Smooth muscle cell (in vitro differentiated cells): Measurements from ENCODE around the gene JADE3. TPM values are rescaled to one million over a fixed set of nuclear protein-coding genes. Genes with fewer than 3 reads are reported as not detected.

Experiments
- DNase-seq: peaks from one replicate; lab custom pipeline; 2025; ENCODE audit not compliant: unreplicated experiment; lab: John Stamatoyannopoulos, UW
- H2AFZ ChIP-seq: fragments of 200-600 bp; sonication (generic); 2 replicates; pipeline ENCODE4 v1.6.0; 2016; ENCODE audit warnings: antibody characterized with exemption, low read depth, mild to moderate bottlenecking
- H3F3A ChIP-seq: fragments of 200-600 bp; sonication (generic); 2 replicates; pipeline ENCODE4 v1.6.0; 2017; ENCODE audit warnings: antibody characterized with exemption, low read depth
- H3K27ac ChIP-seq: fragments of 200-600 bp; sonication (generic); 2 replicates; pipeline ENCODE4 v1.5.1; 2016; ENCODE audit warnings: low read depth, mild to moderate bottlenecking
- H3K27me3 ChIP-seq: fragments of 200-600 bp; sonication (generic); 2 replicates; pipeline ENCODE4 v1.6.1; 2016; ENCODE audit warnings: low read depth, mild to moderate bottlenecking
- H3K36me3 ChIP-seq: fragments of 200-600 bp; sonication (generic); 2 replicates; pipeline ENCODE4 v1.5.1; 2016; ENCODE audit warnings: low read depth
- H3K4me1 ChIP-seq: fragments of 200-600 bp; sonication (generic); 2 replicates; pipeline ENCODE4 v1.5.1; 2016; ENCODE audit warnings: low read depth
- H3K4me2 ChIP-seq: fragments of 200-600 bp; sonication (generic); 2 replicates; pipeline ENCODE4 v1.6.0; 2016; ENCODE audit warnings: mild to moderate bottlenecking
- H3K4me3 ChIP-seq: fragments of 200-600 bp; sonication (generic); 2 replicates; pipeline ENCODE4 v1.5.1; 2016; ENCODE audit warnings: mild to moderate bottlenecking
- H3K79me2 ChIP-seq: fragments of 200-600 bp; sonication (generic); 2 replicates; pipeline ENCODE4 v1.6.0; 2016; ENCODE audit warnings: low read depth, mild to moderate bottlenecking
- H3K9ac ChIP-seq: fragments of 200-600 bp; sonication (generic); 2 replicates; pipeline ENCODE4 v1.6.0; 2016; ENCODE audit warnings: low read depth
- H3K9me3 ChIP-seq: fragments of 200-600 bp; sonication (generic); replicated peaks from 2 replicates; pipeline ENCODE4 v1.5.1; 2016; ENCODE audit warnings: low read depth
- H4K20me1 ChIP-seq: fragments of 200-600 bp; sonication (generic); 2 replicates; pipeline ENCODE4 v1.6.0; 2016; ENCODE audit warnings: low read depth
- CTCF ChIP-seq: fragments of 200-600 bp; sonication (generic); IDR thresholded peaks from 2 replicates; pipeline ENCODE4 v1.5.1; 2017; ENCODE audit warnings: borderline replicate concordance, mild to moderate bottlenecking, antibody characterized with exemption; ENCODE audit not compliant: insufficient read depth, poor library complexity, severe bottlenecking
- WGBS: methylation state at CpG from one replicate; pipeline ENCODE4 v1.1.7; 2016; ENCODE audit warnings: low lambda C conversion rate; 5-methylcytosine and 5-hydroxymethylcytosine counted together
- polyA plus RNA-seq: library from polyadenylated mRNA; unstranded; fragments of >200 nt; fragmentation: Nextera tagmentation; extraction: Ambion mirVana; gene quantifications from 2 replicates; pipeline ENCODE4 v1.2.1, GENCODE V29; 2016
- total RNA-seq: library from RNA; depleted of rRNA; stranded (reverse); fragments of >200 nt; gene quantifications from 2 replicates; pipeline ENCODE4 v1.2.3, GENCODE V29; 2014

Gene JADE3
- total and polyA plus RNA-seq, 2 experiments from 2014 or later, result 2.0 to 6.7 TPM

- no peak for TF ChIP-seq CTCF
- Histone ChIP-seq H3K27me3 (no peaks in the 10 kb centered on the region), H3K9me3 (no peaks in the 10 kb centered on the region), H3K4me2 (no peak overlapping the region), H3K4me3 (no peak overlapping the region), H3K36me3 (no peaks in the 10 kb centered on the region), H3K9ac (no peak overlapping the region), H3K79me2 (peaks cover 38% of the 10 kb centered on the region), H2AFZ (no peak overlapping the region), H3F3A (no peaks in the 10 kb centered on the region), H3K4me1 (peaks cover 6% of the 10 kb centered on the region), H4K20me1 (no peaks in the 10 kb centered on the region), H3K27ac (no peak overlapping the region)
- no peak for DNase-seq
- 60% methylated on average over 1 of the region's 1 CpG for WGBS
Measured at GRCh38 chrX:46917622-46918021, 5.4 kb downstream of the JADE3 start.

- H3K9ac ChIP-seq, result no peak overlapping the region
- H3K4me1 ChIP-seq, result peaks cover 6% of the 10 kb centered on the region
- no peak overlapping the region for H3K27ac ChIP-seq
- no peak overlapping the region for H2AFZ ChIP-seq
- H4K20me1 ChIP-seq, result no peaks in the 10 kb centered on the region
- H3K9me3 ChIP-seq, result no peaks in the 10 kb centered on the region
- no peak for DNase-seq
- no peak for TF ChIP-seq CTCF
- no peaks in the 10 kb centered on the region for H3F3A ChIP-seq
- H3K4me2 ChIP-seq, result no peak overlapping the region
- no peak overlapping the region for H3K4me3 ChIP-seq
- H3K27me3 ChIP-seq, result no peaks in the 10 kb centered on the region
- H3K36me3 ChIP-seq, result no peaks in the 10 kb centered on the region
- H3K79me2 ChIP-seq, result peaks cover 38% of the 10 kb centered on the region
- 68% methylated on average over 1 of the region's 1 CpG for WGBS
Measured at GRCh38 chrX:46918434-46918833, 6.2 kb downstream of the JADE3 start.

- no peak for DNase-seq
- H3K27me3 ChIP-seq, result no peaks in the 10 kb centered on the region
- no peak overlapping the region for H3K4me2 ChIP-seq
- H3K79me2 ChIP-seq, result peaks cover 39% of the 10 kb centered on the region
- no peak overlapping the region for H3K9ac ChIP-seq
- WGBS, result 58% methylated on average over 4 of the region's 4 CpGs
- peaks cover 3% of the 10 kb centered on the region for H3K9me3 ChIP-seq
- H3F3A ChIP-seq, result no peaks in the 10 kb centered on the region
- no peaks in the 10 kb centered on the region for H3K36me3 ChIP-seq
- no peaks in the 10 kb centered on the region for H3K4me1 ChIP-seq
- H3K27ac ChIP-seq, result no peak overlapping the region
- H4K20me1 ChIP-seq, result no peaks in the 10 kb centered on the region
- no peak for TF ChIP-seq CTCF
- no peak overlapping the region for H3K4me3 ChIP-seq
- H2AFZ ChIP-seq, result no peak overlapping the region
Measured at GRCh38 chrX:46920235-46920634, 8.0 kb downstream of the JADE3 start.

GRCh38 chrX:46922611-46923010, 10.4 kb downstream of the JADE3 start:
- Histone ChIP-seq H2AFZ (no peak overlapping the region), H3K4me2 (no peak overlapping the region), H3K27ac (no peak overlapping the region), H3K4me3 (no peak overlapping the region), H3K4me1 (no peaks in the 10 kb centered on the region), H3K36me3 (no peaks in the 10 kb centered on the region), H3K9me3 (peaks cover 3% of the 10 kb centered on the region), H3K9ac (no peak overlapping the region), H3F3A (no peaks in the 10 kb centered on the region), H3K79me2 (peaks cover 36% of the 10 kb centered on the region), H3K27me3 (no peaks in the 10 kb centered on the region), H4K20me1 (no peaks in the 10 kb centered on the region)
- no peak for TF ChIP-seq CTCF
- DNase-seq, result no peak
- WGBS, result 84% methylated on average over 1 of the region's 1 CpG
